ENCODE measurements around the gene MEMO1. TPM values are rescaled to one million over a fixed set of nuclear protein-coding genes. Genes with fewer than 3 reads are reported as not detected.
"Not testable (repeated sequence)": the region's sequence is repeated elsewhere in the genome, so short reads cannot be mapped to it uniquely, and the experiment has no call there.

Gene MEMO1
- total RNA-seq, 1 experiment from 2014 or later, result 43.2 TPM

DNA sequence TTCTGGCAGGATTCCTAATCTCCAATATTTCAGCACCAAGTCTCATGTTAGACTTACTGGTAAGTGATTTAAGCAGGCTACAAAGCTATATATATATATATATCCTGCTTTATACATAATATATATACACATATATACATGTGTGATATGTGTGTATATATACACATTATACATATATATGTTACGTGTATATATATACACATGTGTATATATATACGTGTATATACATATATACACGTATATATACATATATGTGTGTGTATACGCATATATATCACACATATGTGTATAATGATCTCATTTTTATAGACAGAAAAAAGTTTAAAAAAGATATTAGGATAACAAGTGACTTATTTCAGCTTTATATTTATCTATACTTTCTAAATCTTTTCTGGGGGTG lies 41.6 kb downstream of the MEMO1 start:
- in situ Hi-C loops (cut with HindIII; ENCODE audit: low pct_unique_long_range_greater_than_20kb, low sequenced_read_pairs), result no loop called here
- no peak for DNase-seq (ENCODE audit: low read depth)

DNA sequence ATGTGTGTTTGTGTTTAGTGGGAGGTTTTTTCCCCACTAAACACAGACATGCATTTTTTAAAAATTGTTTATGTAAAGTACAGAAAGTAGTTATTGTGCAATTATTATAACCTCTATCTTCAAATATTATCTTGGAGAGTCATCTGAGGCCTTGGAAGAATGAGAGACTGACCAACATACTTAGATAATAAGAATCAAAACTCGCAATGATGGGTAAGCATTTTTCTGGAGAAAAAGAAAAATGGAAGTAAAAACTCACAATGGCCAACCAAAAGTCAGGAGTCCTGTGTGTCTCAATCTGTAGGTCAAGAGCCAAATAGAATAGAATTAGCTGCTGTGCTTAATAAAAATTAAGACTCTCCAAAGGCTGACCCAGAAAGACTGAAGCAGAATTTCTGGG lies 43.0 kb downstream of the MEMO1 start:
- in situ Hi-C loops (cut with HindIII; ENCODE audit: low pct_unique_long_range_greater_than_20kb, low sequenced_read_pairs), result no loop called here
- no peak for DNase-seq (ENCODE audit: low read depth)

DNA sequence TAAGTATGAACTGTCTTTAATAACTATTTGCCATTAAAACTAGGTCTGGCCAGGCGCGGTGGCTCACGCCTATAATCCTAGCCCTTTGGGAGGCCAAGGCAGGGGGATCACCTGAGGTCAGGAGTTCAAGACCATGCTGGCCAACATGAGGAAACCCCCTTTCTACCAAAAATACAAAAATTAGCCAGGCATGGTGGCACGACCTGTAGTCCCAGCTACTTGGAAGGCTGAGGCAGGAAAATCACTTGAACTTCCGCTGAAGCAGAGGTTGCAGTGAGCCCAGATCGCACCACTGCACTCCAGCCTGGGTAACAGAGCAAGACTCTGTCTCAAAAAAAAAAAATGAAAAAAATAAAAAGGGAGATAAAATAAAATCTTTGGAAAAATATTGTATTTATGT lies 44.4 kb downstream of the MEMO1 start:
- DNase-seq (ENCODE audit: low read depth); in situ Hi-C loops (cut with HindIII; ENCODE audit: low pct_unique_long_range_greater_than_20kb, low sequenced_read_pairs): not testable (repeated sequence)

DNA sequence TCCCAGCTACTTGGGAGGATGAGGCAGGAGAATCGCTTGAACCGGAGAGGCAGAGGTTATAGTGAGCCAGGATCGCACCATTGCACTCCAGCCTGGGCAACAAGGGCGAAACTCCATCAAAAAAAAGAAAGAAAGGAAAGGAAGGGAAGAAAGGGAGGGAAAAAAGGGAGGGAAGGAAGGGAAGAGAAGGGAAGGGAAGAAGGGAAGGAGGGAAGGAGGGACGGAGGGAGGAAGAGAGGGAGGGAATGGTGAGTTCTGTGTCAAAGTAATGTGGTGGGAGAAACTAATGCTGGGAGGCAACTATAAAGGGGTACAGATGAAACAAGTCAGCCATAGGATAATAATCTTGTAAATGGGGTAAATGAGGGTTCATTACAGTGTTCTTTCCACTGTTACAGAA lies 45.7 kb downstream of the MEMO1 start:
- in situ Hi-C loops (cut with HindIII; ENCODE audit: low pct_unique_long_range_greater_than_20kb, low sequenced_read_pairs), result no loop called here
- DNase-seq (ENCODE audit: low read depth), result no peak

DNA sequence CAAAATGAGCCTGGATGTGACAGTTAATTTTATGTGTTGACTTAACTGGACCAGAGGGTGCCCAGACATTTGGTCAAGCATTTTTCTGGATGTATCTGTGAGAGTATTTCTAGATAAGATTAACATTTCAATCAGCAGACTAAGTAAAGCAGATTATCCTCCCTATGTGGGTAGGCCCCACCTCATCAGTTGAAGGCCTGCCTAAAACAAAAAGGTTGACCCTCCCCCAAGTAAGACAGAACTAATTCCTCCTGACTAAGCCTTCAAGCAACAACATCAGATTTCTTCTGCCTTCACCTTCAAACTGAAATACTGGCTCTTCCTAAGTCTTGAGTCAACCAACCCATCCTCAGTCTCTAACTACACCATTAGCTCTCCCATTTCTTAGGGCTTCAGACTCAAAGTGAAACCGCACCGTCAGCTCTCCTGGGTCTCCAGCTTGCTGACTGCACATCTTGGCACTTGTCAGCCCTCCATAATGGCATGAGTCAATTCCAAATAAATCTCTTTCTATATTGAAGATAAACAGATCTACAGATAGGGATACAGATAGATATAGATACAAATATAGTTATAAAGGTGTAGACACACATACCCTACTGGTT lies 47.9 kb downstream of the MEMO1 start:
- no peak for DNase-seq (ENCODE audit: low read depth)
- in situ Hi-C loops (cut with HindIII; ENCODE audit: low pct_unique_long_range_greater_than_20kb, low sequenced_read_pairs), result no loop called here

DNA sequence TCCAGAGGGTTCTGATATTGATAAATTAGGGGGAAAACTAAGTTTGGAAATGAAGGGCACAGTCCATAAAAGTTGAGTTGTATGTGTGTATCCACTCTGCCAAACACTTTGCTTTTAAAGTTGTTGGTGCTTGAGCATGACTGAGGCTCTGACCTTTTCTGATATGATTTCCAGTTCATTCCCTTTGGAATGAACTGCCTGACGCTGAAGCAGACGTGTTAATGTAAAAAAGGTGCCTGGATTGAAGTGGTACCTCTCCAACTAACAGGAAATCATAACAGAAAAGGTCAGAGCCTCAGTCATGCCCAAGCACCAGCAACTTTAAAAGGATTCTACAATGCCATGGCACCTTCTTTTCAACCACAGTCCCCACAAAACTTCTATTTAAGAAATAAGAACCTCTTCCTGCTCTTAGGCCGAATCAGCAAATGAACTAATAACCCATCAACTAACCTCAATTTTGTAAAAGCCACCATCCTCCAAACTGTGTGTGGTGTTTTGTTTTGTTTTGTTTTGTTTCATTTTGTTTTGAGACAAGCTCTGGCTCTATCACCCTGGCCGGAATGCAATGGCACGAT lies 52.6 kb downstream of the MEMO1 start:
- no peak for DNase-seq (ENCODE audit: low read depth)
- in situ Hi-C loops (cut with HindIII; ENCODE audit: low pct_unique_long_range_greater_than_20kb, low sequenced_read_pairs), result no loop called here

DNA sequence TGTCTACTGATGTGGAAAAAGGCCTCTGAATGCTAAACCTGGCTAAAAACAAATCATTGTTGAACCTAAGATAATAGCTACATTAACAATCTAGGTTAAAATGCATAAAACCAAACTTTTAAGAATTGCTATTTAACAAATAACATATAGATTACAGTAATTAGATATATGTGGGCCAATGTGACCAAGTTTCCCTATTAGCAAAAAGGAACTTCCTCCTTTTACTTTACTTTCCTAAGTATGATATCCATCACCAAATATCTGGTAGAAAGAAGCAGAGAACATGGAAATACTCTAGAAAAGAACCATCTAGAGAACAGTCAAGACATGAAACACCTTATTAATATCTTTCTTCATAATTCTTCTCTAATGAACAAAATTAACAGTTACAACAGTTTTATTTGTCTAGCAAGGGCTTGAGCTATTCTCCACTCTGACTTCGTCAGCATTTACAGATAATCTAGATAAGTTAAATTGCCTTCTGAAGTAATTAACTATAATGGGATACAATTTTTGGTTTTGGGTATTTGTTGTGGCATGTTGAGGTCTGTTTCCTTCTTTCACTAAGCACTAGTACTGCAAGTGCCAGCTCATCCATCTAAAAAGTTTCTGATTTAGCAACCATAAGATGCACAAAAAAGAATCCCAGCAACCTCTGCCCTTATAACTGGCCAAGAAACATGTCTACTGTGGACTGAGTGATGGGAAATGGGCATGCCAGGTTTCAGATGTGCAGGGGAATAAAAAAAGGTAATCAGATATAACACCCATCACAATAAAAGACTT lies 53.3 kb downstream of the MEMO1 start:
- in situ Hi-C loops (cut with HindIII; ENCODE audit: low pct_unique_long_range_greater_than_20kb, low sequenced_read_pairs), result no loop called here

DNA sequence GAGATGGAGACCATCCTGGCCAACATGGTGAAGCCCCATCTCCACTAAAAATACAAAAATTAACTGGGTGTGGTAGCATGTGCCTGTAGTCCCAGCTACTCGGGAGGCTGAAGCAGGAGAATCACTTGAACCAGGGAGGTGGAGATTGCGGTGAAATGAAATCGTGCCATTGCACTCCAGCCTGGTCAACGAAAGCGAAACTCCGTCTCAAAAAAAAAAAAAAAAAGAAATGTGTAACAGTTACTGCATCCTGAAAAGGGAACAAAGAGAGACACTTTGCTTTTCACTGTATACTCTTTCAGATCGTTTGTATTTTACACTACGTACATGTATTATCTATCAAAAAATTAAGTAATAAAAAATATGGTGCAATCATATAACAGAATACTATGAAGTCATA lies 53.9 kb downstream of the MEMO1 start:
- in situ Hi-C loops (cut with HindIII; ENCODE audit: low pct_unique_long_range_greater_than_20kb, low sequenced_read_pairs), result not testable (repeated sequence)

More for the DNA sequence above, 53.3 kb downstream of the MEMO1 start:
- DNase-seq (ENCODE audit: low read depth), result no peak

DNA sequence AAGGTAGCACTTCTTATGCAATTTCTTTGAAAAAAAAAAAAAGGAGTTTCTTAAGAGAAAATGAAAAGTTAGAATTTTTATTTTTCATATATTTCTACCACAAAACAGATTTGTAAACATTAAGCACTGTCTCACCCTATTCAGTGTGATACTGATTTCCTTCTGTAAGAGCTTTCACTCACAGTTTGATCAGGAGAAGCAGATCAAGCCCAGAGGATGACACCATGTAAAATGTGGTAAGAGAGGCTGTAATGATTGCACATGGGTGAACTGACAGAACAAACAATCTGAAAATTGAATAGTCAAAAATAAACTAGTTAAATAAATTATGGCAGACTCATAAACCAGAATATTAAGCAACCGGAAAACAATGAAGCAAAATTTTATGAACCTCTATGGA lies 54.5 kb downstream of the MEMO1 start:
- no peak for DNase-seq (ENCODE audit: low read depth)
- in situ Hi-C loops (cut with HindIII; ENCODE audit: low pct_unique_long_range_greater_than_20kb, low sequenced_read_pairs), result no loop called here

More for the DNA sequence above, 53.9 kb downstream of the MEMO1 start:
- DNase-seq (ENCODE audit: low read depth), result not testable (repeated sequence)

DNA sequence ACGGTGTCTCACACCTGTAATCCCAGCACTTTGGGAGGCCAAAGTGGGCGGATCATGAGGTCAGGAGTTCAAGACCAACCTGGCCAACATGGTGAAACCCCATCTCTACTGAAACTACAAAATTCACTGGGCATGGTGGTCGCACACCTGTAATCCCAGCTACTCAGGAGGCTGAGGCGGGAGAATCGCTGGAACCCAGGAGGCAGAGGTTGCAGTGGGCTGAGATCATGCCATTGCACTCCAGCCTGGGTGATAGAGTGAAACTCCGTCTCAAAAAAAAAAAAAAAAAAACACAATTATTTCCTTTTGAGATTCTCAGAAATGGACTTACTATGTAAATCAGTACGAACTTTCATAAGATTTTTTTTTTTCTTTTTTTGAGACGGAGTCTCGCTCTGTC lies 57.7 kb downstream of the MEMO1 start:
- DNase-seq (ENCODE audit: low read depth); in situ Hi-C loops (cut with HindIII; ENCODE audit: low pct_unique_long_range_greater_than_20kb, low sequenced_read_pairs): not testable (repeated sequence)

DNA sequence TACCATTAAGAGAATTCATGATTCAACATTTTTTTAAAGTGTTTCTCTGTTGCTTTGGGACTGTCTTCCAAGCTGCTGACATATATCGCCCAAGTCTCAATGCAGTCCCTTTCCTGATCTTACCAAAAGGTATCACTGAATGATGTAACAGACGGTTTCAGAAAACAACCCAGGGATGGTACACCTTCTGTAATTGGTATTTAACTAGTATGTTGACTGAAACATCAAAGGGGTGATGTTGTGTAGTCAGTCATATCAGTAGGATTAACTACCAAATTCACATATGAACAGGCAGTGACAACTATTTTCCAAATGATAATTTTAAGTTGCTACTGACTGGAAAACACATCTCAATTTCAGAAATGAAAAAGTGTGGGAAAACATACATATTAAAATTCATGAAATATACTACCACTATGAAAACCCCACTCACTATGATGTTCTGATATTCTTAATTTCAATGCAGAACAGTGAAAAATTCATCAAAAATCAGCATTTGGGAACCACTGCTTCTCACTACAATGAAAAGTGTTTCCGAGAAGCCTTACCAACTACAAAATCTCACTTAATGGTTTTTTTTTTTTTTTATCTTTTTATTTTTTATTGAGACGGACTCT lies 59.8 kb downstream of the MEMO1 start:
- in situ Hi-C loops (cut with HindIII; ENCODE audit: low pct_unique_long_range_greater_than_20kb, low sequenced_read_pairs), result no loop called here
- DNase-seq (ENCODE audit: low read depth), result no peak

DNA sequence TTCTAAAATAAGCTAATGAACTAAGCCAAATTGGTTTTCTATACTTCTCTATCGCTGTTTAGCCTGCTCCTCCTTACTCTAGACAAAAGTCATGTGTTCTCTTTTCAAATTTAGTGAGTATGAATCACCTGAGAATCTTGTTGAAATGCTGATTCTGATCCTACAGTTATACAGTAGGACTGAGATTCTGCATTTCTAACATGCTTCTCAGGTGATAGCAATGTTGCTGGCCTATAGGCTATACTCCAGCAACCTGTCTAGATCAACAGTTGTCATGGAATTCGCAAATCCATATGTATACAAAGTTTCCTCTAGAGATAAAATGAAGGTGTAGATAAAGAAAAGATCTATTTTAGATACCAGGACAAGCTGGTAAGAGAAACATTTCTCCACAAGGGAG lies 62.9 kb downstream of the MEMO1 start:
- in situ Hi-C loops (cut with HindIII; ENCODE audit: low pct_unique_long_range_greater_than_20kb, low sequenced_read_pairs), result no loop called here
- no peak for DNase-seq (ENCODE audit: low read depth)

DNA sequence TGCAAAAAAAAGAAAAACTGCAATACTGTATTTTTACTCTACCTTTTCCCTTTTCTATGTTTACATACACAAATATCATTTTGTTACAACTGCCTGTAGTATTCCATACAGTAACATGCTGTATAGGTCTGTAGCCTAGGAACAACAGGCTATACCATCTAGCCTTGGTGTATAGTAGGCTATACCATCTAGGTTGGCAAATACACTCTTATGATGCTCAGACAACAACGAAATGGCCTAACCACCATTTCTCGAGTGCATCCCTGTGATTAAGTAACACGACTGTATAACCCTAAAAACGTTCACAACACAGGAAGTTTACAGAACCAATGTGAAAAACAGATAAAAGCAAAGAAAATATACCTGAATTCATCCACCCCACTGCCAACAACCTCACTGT lies 64.0 kb downstream of the MEMO1 start:
- in situ Hi-C loops (cut with HindIII; ENCODE audit: low pct_unique_long_range_greater_than_20kb, low sequenced_read_pairs), result no loop called here
- no peak for DNase-seq (ENCODE audit: low read depth)

DNA sequence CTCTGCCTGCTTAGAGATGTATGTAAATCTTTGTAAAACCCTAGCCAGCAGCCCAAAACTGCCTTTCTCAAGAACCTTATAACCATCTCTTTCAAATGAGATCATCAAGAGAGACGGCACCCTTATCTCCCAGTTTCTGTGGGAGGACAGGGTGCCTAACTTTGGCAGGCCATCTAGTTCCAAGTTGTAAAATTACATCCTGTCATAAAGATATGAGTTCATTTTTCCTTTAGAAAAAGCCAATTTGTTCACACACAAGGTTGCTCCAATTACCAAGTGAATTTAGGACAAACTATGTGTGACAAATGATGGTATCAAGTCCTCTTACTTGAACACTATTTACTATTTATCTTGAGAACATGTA lies 65.3 kb downstream of the MEMO1 start:
- DNase-seq (ENCODE audit: low read depth), result no peak
- in situ Hi-C loops (cut with HindIII; ENCODE audit: low pct_unique_long_range_greater_than_20kb, low sequenced_read_pairs), result no loop called here

DNA sequence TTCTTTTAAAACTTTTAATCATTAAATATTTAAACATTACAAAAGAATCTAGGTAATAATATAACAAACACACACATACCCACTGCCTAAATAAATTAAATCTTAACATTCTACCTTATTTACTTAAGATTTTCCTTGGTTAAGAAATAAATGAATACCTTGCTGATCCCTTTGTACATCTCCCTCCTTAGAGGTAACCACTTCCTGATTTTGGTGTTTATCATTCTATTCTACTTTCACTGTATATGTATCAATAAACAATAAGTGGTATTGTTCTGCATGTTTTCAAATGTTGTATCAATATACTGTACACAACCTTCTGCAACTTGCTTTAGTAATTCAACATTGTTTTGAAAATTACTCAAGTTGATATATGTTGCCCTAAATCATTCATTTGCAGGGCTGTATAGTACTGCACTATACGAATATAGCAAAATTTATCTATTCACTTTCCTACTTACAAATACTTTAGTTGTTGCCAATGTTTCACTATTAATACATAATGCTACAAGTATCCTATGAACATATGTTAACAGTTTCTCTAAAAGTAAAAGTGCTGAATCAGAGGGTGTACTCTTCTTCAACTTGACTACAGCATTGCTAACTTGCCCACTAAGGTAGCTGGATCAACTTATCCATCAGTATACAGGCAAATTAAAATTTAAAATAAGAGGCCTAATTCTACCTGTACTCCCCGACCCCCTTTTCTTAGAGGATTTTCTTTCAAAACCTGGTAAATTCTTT lies 65.8 kb downstream of the MEMO1 start:
- in situ Hi-C loops (cut with HindIII; ENCODE audit: low pct_unique_long_range_greater_than_20kb, low sequenced_read_pairs), result no loop called here
- no peak for DNase-seq (ENCODE audit: low read depth)

DNA sequence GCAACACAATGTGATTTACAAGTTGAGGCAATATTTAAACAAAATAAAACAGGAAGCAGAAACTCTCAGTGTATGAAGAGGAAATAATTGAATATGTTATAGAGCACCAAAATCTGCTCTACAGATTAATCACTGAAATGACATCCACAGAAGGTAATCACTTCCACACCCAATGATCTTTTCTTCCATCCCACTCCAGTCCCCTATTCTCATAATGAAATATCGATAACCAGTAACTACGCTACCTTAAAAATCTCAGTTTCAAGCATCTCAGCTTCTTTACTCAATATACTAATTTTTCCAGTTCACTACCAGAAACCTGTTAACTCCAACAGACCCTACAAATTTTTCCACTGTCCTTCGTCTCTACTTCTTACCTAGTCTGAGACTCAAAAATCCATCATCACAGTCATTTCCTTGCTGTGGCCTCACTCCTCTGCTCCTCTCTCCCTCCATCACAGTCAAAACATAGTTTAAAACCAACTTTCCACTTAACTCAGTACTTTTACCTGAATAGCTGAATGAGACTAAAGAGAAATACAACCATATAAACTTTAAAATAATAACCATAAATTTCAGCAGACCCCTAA lies 67.1 kb downstream of the MEMO1 start:
- in situ Hi-C loops (cut with HindIII; ENCODE audit: low pct_unique_long_range_greater_than_20kb, low sequenced_read_pairs), result no loop called here
- DNase-seq (ENCODE audit: low read depth), result no peak

DNA sequence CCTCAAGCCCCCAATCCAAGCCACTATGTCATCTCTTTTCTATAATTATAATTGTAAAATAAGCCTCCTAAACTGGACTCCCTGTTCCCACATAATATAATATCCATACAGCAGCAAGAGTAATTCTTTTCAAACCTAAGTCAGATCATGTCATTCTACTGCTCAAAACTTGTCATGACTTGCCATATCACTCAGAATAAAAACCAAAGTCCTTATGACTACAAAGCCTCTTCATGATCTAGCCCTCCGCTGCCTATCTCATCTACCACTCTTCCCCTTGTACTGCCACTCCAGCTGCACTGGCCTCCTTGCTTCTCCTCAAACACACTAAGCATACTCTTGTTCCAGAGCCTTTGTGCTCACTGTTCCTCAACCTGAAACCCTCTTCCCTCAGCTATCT lies 69.9 kb downstream of the MEMO1 start:
- DNase-seq (ENCODE audit: low read depth), result no peak
- in situ Hi-C loops (cut with HindIII; ENCODE audit: low pct_unique_long_range_greater_than_20kb, low sequenced_read_pairs), result no loop called here

DNA sequence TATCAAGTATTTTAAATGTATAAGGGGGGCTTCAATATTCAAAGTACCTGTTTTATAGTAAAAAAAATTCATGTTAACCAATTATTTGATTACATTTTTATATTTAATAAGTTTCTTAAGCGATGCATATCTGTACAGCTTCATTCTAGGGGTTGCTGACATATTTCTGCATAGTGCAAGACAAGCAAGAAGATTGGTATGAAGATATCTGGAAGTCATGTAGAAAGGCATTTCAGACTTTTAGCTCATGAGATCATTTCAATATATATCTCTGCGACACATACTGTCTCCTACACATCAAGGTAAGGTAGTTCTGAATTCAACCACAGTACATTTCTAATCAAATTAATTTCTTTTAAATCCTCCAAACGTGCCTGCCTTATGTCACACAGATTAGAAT lies 73.1 kb downstream of the MEMO1 start:
- in situ Hi-C loops (cut with HindIII; ENCODE audit: low pct_unique_long_range_greater_than_20kb, low sequenced_read_pairs), result no loop called here
- no peak for DNase-seq (ENCODE audit: low read depth)
